DMS53 (cell line): ENCODE measurements around the gene TICAM2.
A peak's percentile ranks its signal among the peaks of the same experiment; 100 is the strongest.

ENCODE experiments used
- DNase-seq: peaks from one replicate; lab custom pipeline; 2025; lab: John Stamatoyannopoulos, UW

Gene TICAM2

DNA sequence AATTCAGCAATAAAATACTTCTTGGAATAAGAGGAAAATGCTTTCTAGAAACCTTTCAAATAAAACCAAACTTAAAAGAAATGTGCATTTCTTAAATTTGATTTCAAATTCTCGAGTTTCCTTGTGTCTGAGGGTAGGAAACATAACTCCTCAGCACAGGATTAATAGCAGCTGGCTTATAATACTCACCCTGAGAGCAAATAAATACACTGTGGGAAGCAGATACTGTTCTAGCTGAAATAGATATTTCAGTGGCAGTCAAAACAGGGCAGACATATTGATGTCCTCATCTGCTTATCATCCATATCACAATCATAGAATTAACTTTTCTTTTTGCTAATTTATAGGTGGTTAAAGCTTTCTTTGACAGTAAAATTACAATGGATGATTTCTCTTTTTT is 33.6 kb downstream of the TICAM2 start:
- peak; percentile 11 for DNase-seq

DNA sequence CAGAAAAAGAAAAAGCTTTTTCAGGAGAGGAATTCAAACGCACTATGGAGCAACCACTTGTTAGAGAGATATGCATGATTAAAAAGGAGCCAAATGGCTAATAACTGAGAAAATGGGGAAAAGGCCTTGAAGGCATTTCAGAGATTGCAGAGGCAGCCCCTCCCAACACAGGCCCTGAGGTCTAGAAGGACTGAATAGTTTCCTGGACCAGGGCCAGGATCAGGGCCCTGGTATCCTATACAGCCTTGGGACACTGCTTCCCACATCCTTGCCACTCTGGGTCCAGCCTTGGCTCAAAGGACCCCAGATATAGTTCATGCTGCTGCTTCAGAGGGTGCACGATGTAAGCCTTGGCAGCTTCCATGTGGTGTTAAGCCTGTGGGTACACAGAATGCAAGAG is 37.0 kb downstream of the TICAM2 start:
- DNase-seq = no peak

DNA sequence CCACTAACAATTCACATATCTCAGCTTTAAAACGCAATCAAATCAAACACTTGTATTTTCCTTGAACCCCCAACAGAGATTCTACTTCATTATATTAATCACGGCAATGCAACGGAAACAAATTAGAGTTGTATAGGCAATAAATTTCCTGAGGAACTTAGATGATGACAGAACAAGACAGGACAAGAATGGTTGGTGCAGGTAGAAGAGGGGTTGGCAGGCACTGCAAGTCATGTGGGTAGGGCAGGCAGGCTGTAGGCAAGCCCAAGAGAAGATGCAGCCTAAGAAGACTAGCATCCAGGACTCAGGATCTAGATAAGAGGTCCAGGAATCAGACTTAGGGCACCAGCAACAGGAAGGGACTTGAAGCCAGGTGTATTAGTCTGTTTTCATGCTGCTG is 41.1 kb downstream of the TICAM2 start:
- DNase-seq = no peak

DNA sequence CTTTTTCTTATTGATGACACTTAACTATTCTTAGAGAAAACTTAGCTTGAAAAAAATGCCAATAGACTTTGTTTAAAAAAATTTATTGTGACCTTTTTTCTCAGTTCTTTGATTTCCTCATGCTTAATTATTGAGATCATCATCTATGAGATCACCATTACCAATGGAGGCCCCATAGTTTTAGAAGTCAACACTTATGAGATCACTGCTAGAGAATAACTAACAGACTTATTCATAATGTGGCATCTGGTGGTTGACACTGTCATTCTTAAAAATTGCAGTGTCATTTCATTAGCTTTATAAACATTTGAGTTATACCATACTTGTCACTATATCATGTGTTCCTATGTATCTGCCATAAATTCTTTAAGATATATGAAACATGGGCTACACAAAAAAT is 42.8 kb downstream of the TICAM2 start:
- DNase-seq = peak; percentile 46

DNA sequence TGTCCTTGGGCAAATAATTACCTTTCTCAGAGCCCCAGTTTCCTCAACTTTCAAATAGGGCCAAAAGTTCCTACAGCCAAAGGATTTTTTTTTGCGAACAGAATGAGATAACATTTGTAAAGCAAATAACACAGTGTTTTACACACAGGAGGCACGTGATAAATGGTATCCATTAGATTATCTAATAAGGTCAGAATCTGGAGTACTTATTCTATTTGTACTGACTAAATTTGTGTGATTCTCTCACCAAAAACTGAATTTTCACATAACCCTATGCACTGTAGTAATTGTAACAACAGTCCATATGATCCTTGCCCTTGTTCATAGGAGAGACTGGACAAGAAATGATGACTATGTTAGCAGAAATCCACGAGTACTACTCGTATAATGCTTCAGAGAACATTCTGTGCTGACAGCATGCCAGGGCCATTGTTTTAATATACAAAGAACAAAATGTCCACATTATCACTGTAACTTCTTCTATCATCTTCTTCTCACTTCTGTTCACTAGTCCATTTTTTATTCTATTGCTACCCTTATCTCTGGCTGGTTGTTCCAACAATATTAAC is 43.8 kb downstream of the TICAM2 start:
- no peak for DNase-seq

DNA sequence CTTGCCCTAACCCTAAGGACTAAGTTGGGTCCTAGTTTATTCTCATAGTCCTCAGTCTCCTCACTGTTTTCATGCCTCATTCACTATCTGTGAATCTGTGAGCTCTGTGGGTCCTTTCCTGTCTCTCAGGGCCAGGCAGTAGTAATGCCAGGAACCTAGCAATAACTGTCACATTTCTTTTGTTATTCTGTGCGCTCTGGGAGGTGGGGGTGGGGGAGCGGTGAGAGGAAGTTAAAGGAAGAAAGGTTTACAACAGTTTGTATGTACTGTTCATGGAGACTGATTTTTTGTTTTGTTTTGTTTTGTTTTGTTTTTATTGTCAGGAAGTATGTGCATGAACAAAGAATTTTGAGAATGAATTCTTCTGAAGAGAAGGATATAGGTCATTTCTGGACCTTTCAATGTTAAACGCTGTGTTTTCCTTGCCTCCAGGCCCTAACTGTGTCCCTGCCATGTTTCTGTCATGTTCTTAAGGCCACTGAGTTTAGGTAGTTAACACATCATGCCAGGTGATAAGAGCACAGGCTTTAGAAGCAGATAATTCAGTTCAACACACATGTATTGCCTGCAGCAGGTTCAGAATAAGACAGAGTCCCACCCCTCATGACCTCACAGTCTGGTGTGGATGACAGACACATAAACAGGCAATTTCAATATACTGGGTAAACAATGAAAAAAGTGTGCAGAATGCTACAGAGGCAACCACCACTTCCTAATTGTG is 44.5 kb downstream of the TICAM2 start:
- DNase-seq = peak; percentile 76

DNA sequence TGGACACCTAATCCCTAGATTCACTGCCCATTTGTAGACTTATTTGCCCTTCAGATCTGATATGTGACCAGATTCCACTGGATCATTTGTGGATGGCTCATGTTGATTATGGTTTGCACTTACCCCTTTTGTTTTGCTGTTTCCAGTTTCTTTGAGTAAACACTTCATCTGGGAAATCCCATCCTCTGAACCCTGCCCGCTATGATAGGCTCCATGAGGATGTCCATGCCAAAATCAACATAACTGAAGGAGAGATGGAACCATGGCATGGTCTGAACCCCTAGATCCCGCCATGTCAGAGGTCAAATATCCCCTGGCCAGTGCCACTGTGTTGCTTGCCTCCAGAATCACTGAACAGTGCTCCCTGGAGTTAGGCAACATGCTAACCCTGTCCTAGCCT is 46.0 kb downstream of the TICAM2 start:
- DNase-seq = peak; percentile 55

DNA sequence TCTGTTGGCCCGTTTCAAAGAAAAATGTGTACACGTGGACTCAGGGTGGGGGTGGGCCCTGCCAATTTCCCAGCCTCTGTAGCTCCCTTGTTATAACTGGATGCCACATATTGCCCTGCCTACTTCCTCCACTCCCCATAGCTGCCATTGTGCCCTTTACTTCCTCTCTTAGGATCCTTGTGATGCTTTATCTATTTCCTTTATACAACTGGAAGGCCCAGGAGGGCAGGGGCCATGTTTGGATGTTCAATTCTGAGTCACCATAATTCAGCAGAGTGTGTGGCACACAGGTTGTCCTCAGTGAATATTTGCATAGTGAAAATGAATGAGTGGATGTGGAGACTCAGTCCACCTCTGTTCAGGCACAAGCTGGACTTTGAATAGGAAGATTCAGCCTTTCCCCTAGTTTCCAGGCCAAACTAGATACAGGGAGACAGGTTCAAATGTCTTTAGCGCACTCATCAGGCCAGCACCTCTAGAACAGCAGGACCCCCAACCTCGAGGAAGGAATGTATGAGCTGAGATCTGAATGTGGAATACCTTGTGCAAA is 47.1 kb downstream of the TICAM2 start:
- DNase-seq = no peak

DNA sequence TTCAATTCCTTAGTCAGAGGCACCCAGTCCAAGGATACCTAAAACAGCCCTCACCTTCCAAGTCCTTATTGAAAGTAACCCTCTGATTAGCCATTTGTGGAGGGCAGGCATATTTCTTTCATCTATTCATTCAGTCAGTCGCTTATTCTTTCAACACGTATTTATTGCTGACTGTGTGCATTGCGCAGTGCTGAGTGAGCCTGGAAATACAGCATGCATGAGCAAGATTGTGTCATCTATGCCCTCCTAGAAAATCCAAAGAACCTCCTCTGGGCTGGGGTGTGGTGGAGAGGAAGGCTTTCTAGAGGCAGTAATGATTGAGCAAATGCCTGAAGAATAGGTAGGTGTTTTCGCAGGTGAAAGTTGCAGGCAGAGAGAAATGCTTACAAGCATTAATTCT is 49.2 kb downstream of the TICAM2 start:
- DNase-seq = no peak

DNA sequence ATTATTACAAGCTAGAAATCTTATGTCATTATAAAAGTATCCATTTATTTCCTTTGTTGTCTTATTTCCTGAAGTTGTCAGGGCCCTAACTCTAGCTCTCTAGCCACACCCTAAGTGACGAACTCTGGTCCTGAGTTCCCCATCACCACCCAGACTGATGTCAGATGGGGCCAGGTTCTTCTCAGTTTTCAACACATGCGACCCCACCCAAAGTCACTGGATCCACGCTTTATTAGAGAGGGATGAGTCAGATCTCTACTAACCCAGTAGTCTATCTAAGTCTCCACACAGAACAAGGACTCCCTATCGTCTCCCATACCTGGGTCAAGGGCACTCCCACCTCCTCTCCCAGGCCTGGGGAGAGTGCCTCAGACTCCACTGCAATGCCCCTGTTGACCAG is 50.9 kb downstream of the TICAM2 start:
- DNase-seq = no peak

DNA sequence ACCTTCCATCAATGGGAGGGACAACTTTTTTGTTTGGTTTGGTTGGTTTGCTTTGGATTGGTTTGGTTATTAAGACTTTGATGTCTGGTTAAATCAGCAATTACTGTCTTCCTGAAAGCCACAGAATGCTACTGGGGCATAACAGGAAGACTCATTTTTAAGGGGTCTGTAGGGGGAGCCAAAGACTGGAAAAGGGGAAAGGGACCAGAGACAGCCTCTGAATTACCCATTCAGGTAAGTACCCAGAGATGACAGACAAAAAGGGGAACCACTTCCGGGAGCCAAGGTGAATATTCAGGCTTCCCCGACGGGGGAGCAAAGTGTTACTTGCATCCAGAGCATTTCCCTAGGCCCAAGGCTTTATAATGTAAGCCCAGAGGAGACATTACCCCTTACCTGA is 53.1 kb downstream of the TICAM2 start:
- DNase-seq = peak; percentile 27

DNA sequence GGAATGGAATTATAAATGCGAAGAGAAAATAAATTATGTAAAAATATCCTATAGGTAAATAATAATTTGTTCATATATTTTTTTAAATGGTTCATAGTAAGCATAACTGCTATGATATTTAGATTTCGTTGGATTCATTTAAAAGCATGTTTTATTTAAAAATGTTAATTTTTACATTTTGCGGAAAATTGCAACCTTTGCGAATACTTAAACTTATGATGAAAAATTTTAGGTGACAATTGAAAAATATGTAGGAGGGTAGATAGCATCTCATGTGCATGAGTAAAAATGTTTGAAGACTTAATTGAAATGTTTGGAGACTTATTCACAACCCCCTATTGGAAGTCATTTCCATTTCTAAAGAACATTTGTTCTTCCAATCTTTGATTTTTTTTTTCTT is 53.6 kb downstream of the TICAM2 start:
- DNase-seq = no peak

DNA sequence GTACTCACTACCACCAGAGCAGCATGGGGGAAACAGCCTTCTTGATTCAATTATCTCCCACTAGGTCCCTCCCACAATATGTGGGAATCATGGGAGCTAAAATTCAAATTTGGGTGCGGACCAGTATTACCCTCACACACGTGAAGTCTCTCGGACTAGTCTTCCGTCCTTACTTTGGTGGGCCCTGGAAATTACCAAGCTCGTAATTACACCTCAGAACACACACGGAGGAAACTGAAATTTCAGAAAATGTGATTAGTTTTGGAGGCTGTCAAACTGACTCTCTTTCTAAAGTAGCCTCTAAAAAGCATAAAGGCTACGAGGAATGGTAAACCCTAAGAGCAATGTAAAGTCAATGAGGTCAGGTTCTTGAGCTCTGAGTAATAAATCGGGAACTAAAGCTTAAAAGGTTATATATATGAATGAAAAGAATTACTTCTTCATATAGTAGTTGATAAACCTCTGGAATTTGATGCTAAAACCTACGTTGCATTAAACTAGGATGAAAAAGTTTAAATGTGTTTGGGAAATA is 56.9 kb downstream of the TICAM2 start:
- no peak for DNase-seq

DNA sequence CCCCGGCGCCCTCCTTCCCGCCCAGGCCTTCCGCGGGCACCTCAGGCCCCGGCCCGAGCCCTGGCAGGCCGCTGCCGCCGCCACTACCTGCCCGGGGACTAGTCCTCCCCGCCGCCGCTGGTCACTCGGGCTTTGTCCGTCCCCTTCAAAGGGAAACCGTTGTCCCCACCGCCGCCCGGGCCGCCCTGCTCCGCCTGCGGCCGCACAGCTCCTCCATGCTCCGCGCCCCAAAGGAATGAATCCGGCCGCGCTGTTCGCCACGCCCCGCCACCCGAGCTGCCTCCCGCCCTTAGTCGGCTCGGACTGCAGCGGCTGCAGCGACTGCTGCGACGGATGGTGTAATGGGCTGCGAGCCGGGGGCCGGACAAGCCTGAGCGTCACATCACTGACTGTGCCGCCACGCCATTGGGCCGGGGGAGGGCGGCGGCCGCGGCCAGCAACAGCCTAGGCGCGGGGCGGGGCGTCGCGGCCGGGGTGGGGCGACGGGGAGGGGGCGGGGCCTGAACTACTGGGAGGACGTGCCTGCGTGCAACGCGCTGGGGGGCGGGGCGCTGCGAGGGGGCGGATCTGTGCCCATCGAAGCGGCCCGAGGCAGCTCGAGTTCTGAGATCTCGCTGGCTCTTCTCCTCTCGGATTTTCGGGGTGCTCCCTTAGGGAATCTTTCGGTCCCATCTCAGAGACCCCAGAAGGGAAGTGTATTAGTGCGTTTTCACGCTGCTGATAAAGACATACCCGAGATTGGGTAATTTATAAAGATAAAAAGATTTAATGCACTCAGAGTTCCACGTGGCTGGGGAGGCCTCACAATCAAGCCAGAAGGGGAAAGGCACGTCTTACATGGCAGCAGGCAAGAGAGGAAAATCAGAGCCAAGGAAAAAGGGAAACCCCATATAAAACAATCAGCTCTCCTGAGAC is 57.6 kb downstream of the TICAM2 start, which contains the start of gene FEM1C:
FEM1C (minus strand) TSS at position 340 of the 915 bp plus-strand sequence. CDS start 1,282 bp downstream, outside the sequence.
- peak; percentile 99 for DNase-seq

DNA sequence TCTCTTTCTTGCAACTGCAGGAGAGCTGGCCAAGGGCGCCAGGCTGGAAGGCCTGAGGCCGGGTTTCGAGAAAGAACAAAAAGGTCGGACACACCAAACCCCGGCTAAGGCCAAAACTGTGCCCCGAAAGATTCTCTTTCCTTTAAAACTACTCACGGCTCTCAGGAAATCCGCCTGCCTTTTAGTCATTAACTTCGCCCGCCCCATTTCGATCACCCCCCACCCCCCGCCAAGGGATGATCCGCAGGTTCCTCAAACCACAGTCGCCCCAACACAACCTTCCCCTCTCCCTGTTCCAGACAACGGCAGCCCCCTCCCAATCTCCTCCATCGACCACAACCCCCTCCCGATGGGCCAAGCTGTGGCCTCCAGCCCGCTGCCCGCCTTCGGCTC is 58.2 kb downstream of the TICAM2 start:
- peak; percentile 71 for DNase-seq

DNA sequence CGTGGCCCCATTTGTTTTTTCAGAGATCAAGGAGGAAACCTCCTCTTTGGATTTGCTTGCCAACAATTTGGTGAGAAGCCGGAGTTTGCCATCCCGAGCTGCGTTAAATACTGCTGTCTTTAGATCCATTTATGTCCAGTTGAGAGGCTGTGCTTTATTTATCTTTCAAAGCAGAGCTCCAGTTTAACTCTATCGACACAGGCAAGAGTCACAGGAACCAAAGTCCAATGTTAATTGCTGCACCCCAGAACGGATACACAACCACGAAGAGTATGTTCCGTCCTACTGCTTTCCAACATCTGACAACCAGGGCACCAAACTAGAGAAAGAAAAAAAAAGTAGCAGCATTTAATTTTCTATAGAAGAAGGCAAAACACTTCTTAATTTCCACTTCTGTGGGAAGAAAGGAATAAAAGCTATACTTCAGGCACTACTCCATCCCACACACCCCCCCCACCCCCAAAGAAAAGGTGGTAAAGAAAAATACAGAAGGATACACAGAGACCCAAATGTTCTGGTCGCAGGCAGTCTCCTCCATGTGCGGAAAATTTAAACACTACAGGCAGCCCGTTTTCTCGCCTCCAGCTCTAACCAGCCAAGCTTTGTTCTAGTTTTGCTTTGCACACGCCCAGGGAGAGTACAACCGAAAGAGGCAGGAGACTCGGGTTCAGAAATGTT is 58.8 kb downstream of the TICAM2 start:
- peak; percentile 38 for DNase-seq

DNA sequence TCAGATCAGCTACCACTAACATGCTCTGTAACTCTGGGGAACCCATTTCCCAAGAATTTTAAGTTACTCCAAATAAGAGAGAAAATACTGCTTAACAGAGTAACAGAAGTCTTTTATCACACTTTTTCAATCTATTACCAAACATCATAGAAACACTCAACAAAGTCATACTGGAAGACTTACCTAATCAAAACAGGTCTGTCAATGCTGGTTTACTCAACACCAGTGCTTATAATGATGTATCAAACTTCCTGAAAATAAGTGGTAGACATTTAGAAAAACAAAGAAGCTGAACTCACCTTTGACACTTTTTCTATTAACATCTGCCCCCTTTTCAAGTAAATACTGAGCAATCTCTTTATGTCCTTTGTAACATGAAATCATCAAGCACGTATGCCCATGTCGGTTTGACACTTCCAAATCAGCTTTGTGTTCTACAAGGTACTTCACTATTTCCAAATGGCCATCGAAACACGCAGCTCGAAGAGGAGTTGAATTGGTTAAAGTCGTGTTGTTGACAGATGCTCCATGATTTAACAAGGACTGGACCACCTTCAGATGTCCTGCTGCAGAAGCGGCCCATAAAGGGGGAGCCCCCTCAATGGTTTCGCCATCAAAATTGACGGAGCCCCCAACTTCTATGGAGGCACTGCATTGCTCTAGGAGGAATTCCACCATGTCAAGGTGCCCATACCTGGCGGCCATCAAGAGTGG is 59.5 kb downstream of the TICAM2 start:
- peak; percentile 46 for DNase-seq

DNA sequence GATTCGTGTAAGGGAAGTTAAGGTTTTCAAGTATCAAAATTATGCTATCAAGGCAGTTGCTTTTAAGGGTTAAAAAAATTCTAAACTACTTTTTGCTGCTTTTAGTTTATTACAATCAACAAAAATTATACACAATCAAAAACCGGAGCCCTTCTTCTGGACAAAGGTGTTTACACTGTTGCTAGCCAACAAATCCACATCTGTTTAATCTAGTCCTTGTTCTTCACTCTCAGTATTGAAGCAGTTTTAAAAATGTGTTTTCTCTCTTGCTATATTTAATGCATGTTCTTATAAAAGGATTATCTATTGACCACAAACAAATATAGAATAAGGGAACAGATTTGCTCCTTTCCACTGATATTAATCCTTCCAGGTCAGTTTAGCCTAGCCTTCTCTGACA is 60.2 kb downstream of the TICAM2 start:
- DNase-seq = peak; percentile 73

DNA sequence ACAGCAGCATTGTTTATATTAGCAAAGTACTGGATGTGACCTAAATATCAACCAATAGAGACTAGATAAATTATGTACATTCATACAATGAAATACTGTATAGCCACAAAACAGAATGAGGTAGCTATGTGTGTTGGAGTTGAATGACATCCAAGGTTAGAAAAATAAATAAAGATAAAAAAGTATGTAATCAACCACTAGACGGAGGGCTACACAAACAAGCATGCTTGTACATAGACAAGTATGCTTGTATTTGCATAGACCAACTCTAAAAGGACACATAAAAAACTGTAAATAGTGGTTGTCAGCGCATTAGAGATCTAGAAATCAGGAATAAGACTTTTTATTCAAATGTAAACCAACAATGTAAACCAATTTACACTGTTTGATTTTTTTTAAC is 60.7 kb downstream of the TICAM2 start:
- DNase-seq = peak; percentile 46

DNA sequence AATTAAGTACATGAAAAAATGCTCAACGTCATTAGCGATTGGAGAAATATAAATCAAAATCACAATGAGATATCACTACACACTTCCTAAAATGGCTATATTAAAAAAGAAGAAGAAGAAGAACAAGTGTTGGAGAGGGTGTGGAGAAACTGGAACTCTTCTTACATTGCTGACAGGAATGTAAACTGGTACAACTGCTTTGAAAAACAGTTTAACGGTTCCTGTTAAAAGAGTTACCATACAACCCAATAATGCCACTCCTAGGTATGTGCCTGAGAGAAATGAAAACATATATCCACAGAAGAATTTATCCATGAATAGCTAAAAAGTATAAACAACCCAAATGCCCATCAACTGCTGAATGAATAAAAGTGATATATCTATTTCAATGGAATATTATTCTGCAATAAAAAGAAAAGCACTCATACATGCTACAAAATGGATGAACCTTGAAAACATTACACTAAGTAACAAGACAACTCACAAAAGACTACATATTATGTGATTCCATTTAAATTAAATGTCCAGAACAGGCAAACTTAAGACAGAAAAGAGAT is 66.7 kb downstream of the TICAM2 start:
- no peak for DNase-seq

DNA sequence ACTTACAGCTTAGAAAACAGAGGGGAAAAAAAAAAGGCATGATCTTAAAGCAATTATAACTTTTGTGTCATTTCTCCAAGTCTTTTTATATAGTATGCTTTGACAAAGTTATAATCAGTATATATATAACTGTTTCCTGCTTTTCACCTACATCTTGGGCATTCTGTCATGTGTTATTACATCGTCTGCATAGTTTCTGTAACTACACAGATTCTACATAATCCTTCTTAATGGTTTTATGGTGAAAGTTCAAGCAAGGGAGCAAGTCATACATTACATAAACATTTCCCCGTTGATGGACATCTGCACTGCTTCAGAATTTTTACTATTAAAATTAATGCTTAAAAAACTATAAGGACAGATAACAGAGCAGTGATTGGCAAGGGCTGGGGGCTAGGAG is 69.8 kb downstream of the TICAM2 start:
- DNase-seq = no peak
